NCI-H187 treated with DMSO at 0.1 percent for 48 hours (cell line): ENCODE measurements around the gene COPS3.

ENCODE experiments used
- DNase-seq: peaks from one replicate; lab custom pipeline; 2025; lab: John Stamatoyannopoulos, UW

The COPS3 gene

GRCh38 chr17:17241656-17242055 is 39.4 kb downstream of the COPS3 start:
- no peak for DNase-seq

DNA sequence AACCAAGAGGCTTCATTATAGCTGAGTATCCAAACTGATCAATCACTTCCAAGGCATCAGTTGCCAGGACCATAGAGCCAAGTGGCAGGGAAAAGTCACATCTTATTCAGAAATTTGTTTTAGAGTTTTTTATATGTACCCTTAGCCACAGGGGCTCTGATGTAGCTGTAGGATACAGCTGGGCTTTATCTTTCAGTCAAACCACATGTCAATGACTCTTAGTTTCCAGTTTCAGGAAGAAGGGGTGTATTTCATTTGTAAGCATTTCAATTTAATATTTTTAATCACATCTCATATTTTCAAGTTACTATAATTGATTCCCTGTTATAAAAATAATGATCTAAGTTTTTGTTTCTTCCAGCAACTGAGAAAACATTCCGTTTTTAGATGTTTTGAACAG is 41.2 kb downstream of the COPS3 start:
- DNase-seq = no peak

DNA sequence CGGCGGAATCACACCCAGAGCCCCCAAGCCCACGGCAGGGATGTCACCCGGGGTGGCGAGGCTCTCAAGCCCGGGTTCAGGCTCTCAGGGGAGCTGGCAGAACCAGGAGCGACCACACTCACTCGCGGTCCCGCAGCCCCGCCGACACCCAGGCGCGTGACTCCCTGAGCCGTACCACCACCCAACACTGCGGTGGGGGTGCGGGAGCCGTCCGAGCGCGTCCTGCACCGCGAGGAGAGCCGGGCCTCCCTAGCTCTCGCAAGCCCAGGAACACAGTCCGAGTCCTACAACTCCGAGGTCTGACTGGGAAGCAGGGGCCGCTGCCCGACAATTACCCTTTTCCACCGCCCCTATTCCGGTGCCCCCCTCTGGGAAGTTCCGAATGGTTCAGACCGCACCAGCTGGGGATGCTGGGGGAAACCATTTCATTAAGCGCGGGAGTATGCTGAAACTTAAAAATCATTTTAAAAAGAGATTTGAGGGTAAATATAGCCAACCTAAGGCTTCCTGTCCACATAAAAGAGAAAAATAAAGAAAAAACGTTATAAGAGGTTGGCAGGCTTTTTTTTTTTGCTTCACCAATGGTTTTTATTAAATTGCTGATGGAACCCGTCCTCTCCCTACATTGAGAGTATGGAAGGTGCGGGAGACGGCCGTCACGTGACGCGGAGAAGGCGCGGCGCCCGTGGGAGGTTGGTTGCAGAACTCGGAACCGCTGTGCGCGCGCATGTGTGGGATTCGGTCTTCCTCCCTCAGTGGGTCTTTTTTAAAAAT is 43.8 kb downstream of the COPS3 start, which contains the start of gene FLCN:
FLCN (minus strand) TSS at position 143 of the 774 bp plus-strand sequence. CDS start 9,031 bp downstream, outside the sequence.
- no peak for DNase-seq

DNA sequence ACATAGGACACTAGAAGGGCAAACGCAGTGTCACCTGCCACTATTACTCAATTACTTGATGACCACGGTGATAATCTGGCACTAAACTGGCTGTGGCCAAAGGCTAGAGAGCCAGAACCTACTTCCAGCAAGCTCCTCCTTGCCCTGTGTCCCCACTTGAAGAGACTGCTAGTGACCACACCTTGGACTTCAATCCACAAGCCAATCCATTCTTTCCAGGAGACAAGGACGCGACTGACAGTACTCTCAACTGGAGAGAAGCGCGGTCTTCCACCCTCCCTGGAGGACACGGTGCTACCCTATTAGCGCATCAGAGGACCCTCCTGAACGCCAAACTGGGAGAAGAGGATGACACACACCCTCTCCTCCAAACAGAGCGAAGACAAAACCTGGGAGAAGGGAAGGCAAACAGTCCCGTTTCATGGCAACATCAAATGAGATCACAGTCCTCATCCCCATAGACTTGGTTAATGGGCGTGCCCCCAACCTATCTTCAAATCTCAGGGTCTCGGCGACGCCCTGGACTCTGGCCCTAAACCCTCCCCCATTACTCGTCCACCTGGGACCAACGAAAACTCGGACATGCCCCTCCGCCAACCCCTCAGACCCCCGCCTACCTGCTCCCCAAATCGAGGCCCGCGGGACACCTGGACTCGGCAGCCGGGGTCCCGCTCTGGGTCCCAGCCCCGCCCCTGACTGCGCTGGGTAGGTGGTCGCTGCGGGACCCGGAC is 44.6 kb downstream of the COPS3 start:
- DNase-seq = no peak

- no peak for DNase-seq
Observed at GRCh38 chr17:17235212-17236174, 45.6 kb downstream of the COPS3 start.

DNA sequence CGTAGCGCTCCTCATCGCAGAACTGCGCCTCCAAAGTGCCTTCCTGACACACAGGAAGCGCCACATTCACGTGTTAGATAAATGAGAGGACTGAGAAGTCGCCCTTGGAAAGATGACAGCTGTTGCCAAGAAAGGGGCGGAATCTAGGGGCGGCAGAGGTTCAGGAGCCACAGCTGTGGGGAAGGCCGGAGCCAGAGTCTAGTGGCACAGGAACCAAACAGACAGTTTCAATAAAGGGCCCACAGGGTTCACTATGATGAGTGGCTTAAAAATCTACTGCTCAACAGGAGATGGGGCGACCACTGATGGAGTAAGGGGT is 48.8 kb downstream of the COPS3 start:
- DNase-seq = no peak

DNA sequence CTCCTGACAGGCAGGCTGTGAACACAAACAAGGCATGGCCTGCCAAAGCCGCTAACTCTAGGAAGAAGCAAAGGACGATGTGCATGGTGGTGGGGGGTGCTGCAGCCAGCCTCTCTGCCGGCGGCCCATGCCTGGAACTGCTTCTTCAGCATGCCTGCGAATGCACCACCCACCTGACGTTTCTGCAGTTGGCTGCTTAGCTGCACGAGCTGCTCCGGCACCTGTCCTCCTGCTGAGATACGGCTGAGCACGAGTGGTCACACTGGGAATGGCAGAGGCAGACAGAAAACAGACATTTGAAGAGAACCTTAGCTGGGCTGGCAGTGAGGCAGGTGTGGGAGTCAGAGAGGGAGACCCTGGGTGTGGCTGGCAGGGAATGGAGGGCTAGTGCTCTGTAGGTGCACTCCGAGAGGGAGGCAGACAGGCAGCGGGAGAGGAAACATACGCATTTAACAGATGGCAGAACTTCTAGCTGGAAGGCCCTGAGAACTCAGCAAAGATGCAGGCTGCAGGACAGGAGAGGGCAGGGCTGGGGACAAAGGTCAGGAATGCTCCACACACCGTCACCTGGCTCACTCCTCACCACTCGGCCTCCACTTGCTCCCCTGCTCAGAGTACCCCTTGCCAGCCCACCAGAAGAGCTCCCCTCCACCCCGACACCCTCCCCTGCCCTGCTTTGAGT is 49.3 kb downstream of the COPS3 start:
- DNase-seq = no peak

DNA sequence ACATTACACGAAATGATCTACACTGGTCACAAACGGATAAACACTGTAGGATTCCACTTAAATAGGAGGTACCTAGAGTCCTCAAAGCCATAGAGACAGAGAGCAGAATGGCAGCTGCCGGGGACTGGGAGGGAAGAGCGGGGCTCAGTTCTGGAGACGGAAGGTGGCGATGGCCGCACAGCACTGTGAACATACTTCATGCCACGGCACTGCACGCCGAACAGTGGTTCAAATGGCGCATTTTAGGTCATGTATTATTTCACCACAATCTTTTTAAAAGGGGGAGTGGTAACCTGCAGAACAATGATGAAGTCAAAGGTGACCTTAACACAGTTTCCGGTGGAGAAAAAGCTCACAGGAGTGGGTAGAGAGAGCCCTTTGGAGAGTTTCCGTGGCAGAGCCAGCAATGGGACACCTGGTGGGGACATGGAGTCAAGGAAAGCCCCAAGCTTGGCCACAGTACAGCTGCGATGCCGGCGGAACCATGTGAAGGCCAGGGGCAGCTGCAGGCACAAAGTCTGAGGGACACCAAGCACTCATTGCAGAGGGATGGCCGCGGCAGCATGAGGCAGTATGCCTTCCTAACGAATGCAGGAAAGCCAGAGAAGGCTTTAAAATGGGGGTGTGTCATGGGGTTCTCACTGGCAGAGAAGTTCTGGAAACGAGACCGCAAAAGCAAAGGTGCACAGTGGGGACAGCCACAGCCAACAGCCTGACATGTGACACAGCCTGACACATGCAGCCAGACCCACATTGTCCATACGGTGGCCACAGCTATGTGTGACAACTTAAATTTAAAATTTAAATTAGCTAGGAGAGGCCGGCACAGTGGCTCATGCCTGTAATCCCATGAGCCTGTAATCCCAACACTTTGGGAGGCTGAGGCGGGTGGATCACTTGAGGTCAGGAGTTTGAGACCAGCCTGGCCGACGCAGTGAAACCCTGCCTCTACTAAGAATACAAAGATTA is 51.3 kb downstream of the COPS3 start:
- no peak for DNase-seq

DNA sequence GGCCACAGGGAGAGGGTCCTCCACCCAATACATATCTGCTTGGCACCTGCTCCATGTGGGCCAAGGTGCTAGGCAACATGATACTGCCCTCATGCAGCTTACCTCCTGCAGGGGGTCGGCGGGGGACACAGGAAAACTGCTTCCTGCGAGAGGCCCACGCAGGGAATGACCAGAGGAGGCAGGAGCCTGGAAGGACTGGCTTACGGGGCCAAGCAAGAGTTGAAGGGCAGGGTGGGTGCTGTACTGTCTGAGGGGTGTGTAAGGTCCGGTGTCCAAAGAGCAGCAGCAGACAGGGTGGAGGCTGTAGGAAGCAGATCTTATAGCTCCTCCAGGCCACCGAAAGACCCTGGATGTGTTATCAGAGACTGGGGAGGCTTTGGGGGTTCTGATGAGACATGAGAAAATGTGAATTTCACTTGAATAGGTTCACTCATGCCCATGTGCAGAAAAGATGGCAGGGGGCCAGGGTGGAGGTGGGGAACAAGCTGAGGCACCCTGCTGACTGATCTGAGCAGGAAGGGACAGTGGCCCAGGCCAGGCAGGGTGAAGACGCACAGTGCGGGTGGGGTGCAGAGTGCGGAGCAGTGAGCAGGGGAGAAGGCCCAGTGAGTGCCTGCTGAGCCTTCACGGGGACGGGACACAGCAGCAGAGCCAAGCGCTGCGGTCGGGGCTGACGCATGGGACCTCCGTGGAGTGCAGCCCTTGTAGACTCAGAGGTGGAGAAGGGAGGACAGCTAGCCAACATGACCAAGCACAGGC is 52.3 kb downstream of the COPS3 start:
- no peak for DNase-seq

GRCh38 chr17:17227608-17228520 is 53.2 kb downstream of the COPS3 start:
- no peak for DNase-seq

DNA sequence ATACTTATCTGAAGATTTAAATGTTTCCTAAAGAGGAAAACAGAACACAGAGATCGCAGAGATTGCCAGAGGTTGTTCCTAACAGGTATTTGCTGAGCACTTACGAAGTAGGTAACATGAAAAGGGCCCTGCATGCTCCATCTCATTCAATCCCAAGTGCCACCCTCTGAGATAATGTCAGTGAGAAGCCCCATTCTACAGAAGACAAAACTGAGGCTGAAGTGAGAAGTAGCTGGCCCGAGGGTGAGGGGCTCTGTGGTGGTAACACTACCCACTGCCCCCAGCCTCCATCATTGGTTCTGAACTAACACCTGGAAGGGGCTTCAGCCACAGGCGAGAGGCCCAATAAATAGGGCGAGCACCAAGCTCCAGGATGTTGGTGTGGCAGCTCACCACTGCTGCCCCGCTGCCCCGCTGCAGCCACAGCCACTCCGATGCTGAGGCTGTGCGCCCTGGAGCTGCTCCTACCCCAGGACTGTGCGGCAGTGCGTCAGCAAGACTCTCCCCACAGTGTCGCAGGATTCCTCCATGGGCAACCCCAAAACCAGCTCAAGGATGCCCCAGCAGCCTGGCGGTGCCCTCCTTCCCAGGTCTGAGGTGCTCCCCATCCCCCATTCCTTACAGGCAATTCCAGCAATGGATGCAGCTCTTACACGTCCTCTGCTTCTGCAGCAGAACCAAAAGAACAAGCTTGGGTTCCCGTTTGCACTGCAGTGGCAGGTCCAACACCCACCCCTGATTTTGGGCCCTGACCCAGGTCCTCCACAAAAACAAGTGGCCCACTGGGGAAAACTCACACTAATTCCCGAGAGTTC is 54.4 kb downstream of the COPS3 start:
- no peak for DNase-seq

GRCh38 chr17:17225901-17226300 is 55.1 kb downstream of the COPS3 start:
- no peak for DNase-seq

GRCh38 chr17:17224137-17224536 is 56.9 kb downstream of the COPS3 start:
- no peak for DNase-seq

- DNase-seq = no peak
Observed at GRCh38 chr17:17223736-17224135, 57.3 kb downstream of the COPS3 start.

DNA sequence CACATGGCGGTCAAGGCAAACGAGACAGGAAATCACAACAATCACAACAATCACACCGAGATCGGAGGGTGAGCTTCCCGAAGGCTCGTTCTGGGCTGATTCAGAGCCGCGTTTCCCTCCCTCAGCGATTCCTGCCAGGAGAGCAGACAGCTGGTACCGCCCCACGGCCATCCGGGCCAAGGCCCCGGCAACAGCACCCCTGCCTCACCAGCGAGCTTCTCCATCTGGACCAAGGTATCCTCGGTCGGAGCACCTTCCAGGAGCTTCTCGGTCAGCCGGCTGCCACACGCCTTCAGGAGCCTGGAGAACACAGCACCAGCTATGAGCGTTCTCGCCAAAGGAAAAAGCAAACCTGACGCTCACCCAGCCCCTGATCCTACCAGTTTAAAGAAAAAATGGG is 59.7 kb downstream of the COPS3 start:
- no peak for DNase-seq

DNA sequence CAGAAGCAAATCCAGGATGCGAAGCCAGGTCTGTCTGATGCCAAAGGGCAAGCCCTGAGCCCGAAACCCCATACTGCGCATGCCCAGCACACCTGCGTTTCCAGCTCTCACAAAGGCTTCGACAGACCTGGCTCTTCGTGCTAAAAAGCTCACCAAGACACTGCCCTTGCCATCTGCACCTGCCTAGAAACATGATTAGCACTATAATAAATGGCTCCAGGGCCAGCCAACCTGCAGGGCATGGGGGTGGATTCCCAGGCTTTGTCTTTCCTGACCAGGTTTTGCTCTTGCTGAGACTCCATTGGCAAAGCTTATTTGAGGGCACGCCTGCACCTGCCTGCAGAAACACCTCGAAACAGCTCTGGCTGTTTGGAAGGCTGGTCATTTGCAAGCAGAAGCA is 60.5 kb downstream of the COPS3 start:
- DNase-seq = no peak

DNA sequence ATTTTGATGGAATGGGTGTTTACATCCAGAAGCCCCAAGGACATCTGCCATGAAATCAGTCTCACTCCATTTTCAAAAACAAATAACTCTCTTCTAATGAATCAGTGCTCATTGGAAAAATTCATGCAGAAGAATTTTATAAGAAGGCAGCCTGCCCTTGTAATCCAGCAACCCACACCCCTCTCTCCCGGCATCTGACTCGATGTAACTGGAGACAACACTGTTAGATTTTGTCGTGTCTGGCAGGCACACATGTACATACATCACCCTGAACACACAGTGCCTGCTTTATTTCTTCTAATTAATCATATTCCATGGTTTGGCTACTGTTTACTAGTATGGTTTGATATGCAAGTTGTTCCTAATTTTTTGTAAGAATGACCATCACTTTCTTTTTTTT is 63.1 kb downstream of the COPS3 start:
- DNase-seq = no peak

- DNase-seq = no peak
Observed at GRCh38 chr17:17216776-17217175, 64.3 kb downstream of the COPS3 start.
